ENCODE data around the gene TPD52L2. TPM values are rescaled to one million over a fixed set of nuclear protein-coding genes. Genes with fewer than 3 reads are reported as not detected.
A peak's percentile ranks its signal among the peaks of the same experiment; 100 is the strongest.

TPD52L2 gene
- total and polyA plus RNA-seq, 8 donors, result 82.6 to 116 (median 87.0) TPM

- peaks cover 0 to 37% of the 10 kb centered on the region in 2 donors for H3K27me3 ChIP-seq
- peak in 1 of 4 donors; percentile 84 for DNase-seq
- no peak for TF ChIP-seq CTCF (IDR thresholded peaks at IDR 0.05)
- ATAC-seq, result peak; percentile 58
- intact Hi-C loops (cut with DNase I), result loop anchor here in 1 of 2 donors (10.0 kb wide), 1 partner anchor 69 kb away; no protein-coding TSS in a partner anchor
- no peaks in the 10 kb centered on the region for H3K9me3 ChIP-seq
- peak overlapping the region; percentile 75 to 78 for H3K27ac ChIP-seq
- H3K4me3 ChIP-seq, result peak overlapping the region in 1 of 2 donors; percentile 7
- H3K36me3 ChIP-seq, result no peaks in the 10 kb centered on the region
- peaks cover 33 to 53% of the 10 kb centered on the region in 2 donors for H3K4me1 ChIP-seq
These were observed 10.9 kb upstream of the TPD52L2 start for GRCh38 chr20:63854069-63854765.

- H3K27me3 ChIP-seq, result peaks cover 0 to 37% of the 10 kb centered on the region in 2 donors
- peak in 1 of 4 donors; percentile 77 for DNase-seq
- intact Hi-C loops (cut with DNase I), result loop anchor here in 1 of 2 donors (10.0 kb wide), 1 partner anchor 70 kb away; no protein-coding TSS in a partner anchor
These were observed 10.2 kb upstream of the TPD52L2 start for GRCh38 chr20:63854766-63855362.

GRCh38 chr20:63855363-63856097 lies 9.5 kb upstream of the TPD52L2 start:
- H3K27me3 ChIP-seq, result peaks cover 0 to 37% of the 10 kb centered on the region in 2 donors
- ATAC-seq, result no peak
- DNase-seq, result peak in 1 of 4 donors; percentile 76
- no peaks in the 10 kb centered on the region for H3K36me3 ChIP-seq
- TF ChIP-seq CTCF (IDR thresholded peaks at IDR 0.05), result no peak
- H3K4me1 ChIP-seq, result peaks cover 33 to 61% of the 10 kb centered on the region in 2 donors
- intact Hi-C loops (cut with DNase I), result loop anchor here in 1 of 2 donors (10.0 kb wide), 1 partner anchor 71 kb away; no protein-coding TSS in a partner anchor
- peak overlapping the region in 1 of 2 donors; percentile 7 for H3K4me3 ChIP-seq
- no peaks in the 10 kb centered on the region for H3K9me3 ChIP-seq
- H3K27ac ChIP-seq, result peak overlapping the region; percentile 75 to 78

More at GRCh38 chr20:63854766-63855362, 10.2 kb upstream of the TPD52L2 start:
- Histone ChIP-seq H3K4me3 (peak overlapping the region in 1 of 2 donors; percentile 7), H3K9me3 (no peaks in the 10 kb centered on the region), H3K4me1 (peaks cover 33 to 56% of the 10 kb centered on the region in 2 donors), H3K36me3 (no peaks in the 10 kb centered on the region), H3K27ac (peak overlapping the region; percentile 75 to 78)
- ATAC-seq, result peak; percentile 13
- no peak for TF ChIP-seq CTCF (IDR thresholded peaks at IDR 0.05)

GRCh38 chr20:63856098-63856511 lies 9.0 kb upstream of the TPD52L2 start:
- peaks cover 33 to 67% of the 10 kb centered on the region in 2 donors for H3K4me1 ChIP-seq
- H3K36me3 ChIP-seq, result peaks cover 0 to 2% of the 10 kb centered on the region in 2 donors
- TF ChIP-seq CTCF (IDR thresholded peaks at IDR 0.05), result no peak
- H3K27ac ChIP-seq, result no peak overlapping the region
- ATAC-seq (no peak), DNase-seq (no peak)
- intact Hi-C loops (cut with DNase I), result loop anchor here in 1 of 2 donors (10.0 kb wide), 1 partner anchor 71 kb away; no protein-coding TSS in a partner anchor
- no peaks in the 10 kb centered on the region for H3K9me3 ChIP-seq
- peaks cover 0 to 37% of the 10 kb centered on the region in 2 donors for H3K27me3 ChIP-seq
- no peak overlapping the region for H3K4me3 ChIP-seq
